GM23248 (cell line): ENCODE measurements around the gene CTF1. TPM values are rescaled to one million over a fixed set of nuclear protein-coding genes. Genes with fewer than 3 reads are reported as not detected.

Source experiments
- DNase-seq: peaks from one replicate; pipeline ENCODE4 v3.0.0-alpha.2; 2015
- H2AFZ ChIP-seq: fragments of 200-600 bp; sonication (generic); 2 replicates; pipeline ENCODE4 v1.6.1; 2016; ENCODE audit warnings: antibody characterized with exemption
- H3F3A ChIP-seq: fragments of 200-600 bp; sonication (generic); 2 replicates; pipeline ENCODE4 v1.6.1; 2016; ENCODE audit warnings: mild to moderate bottlenecking, antibody characterized with exemption, mixed run types; ENCODE audit not compliant: insufficient read depth
- H3K27ac ChIP-seq: fragments of 200-600 bp; sonication (generic); 2 replicates; pipeline ENCODE4 v1.5.1; 2016; ENCODE audit warnings: mild to moderate bottlenecking
- H3K27me3 ChIP-seq: fragments of 200-600 bp; sonication (generic); replicated peaks from 2 replicates; pipeline ENCODE4 v1.6.1; 2016; ENCODE audit warnings: mild to moderate bottlenecking; ENCODE audit not compliant: insufficient read depth
- H3K36me3 ChIP-seq: fragments of 200-600 bp; sonication (generic); 2 replicates; pipeline ENCODE4 v1.6.1; 2016; ENCODE audit warnings: low read depth, mild to moderate bottlenecking
- H3K4me1 ChIP-seq: fragments of 200-600 bp; sonication (generic); 2 replicates; pipeline ENCODE4 v1.6.1; 2016; ENCODE audit warnings: mild to moderate bottlenecking; ENCODE audit not compliant: insufficient read depth
- H3K4me2 ChIP-seq: fragments of 200-600 bp; sonication (generic); one replicate; pipeline ENCODE4 v1.6.1; 2016; ENCODE audit warnings: mild to moderate bottlenecking; ENCODE audit not compliant: unreplicated experiment
- H3K4me3 ChIP-seq: fragments of 200-600 bp; sonication (generic); 2 replicates; pipeline ENCODE4 v1.5.1; 2016; ENCODE audit warnings: mild to moderate bottlenecking
- H3K79me2 ChIP-seq: fragments of 200-600 bp; sonication (generic); 2 replicates; pipeline ENCODE4 v1.6.1; 2016; ENCODE audit warnings: mild to moderate bottlenecking; ENCODE audit not compliant: insufficient read depth
- H3K9ac ChIP-seq: fragments of 200-600 bp; sonication (generic); 2 replicates; pipeline ENCODE4 v1.6.1; 2016; ENCODE audit warnings: mild to moderate bottlenecking
- H3K9me2 ChIP-seq: fragments of 200-600 bp; sonication (generic); 2 replicates; pipeline ENCODE4 v1.6.1; 2016; ENCODE audit warnings: mixed run types, mild to moderate bottlenecking, moderate library complexity; ENCODE audit not compliant: insufficient read depth
- H3K9me3 ChIP-seq: fragments of 200-600 bp; sonication (generic); one replicate; pipeline ENCODE4 v1.6.1; 2017; ENCODE audit warnings: low read depth
- H4K20me1 ChIP-seq: fragments of 200-600 bp; sonication (generic); 2 replicates; pipeline ENCODE4 v1.6.0; 2016; ENCODE audit not compliant: insufficient read depth
- EZH2 ChIP-seq: fragments of 200-600 bp; sonication (generic); IDR thresholded peaks from 2 replicates; pipeline ENCODE4 v1.6.1; 2018; ENCODE audit warnings: antibody characterized with exemption, mild to moderate bottlenecking; ENCODE audit not compliant: insufficient read depth, poor library complexity, severe bottlenecking
- EZH2phosphoT487 ChIP-seq: fragments of 200-600 bp; sonication (generic); IDR thresholded peaks from 2 replicates; pipeline ENCODE4 v1.6.1; 2018; ENCODE audit warnings: antibody characterized with exemption, moderate library complexity, mild to moderate bottlenecking, low read depth; ENCODE audit not compliant: insufficient read depth
- WGBS, 2 experiments: methylation state at CpG; one replicate each; pipeline ENCODE4 v1.1.6; 2015 to 2017; ENCODE audit warnings: low lambda C conversion rate in 2 of 2, low coverage in 1 of 2; ENCODE audit errors: missing lambda C conversion rate in 2 of 2; 5-methylcytosine and 5-hydroxymethylcytosine counted together
- in situ Hi-C: fragments of 300-500 bp; cut with MboI; formaldehyde crosslinking; loops from 2 replicates; pipeline ENCODE4 v1.15.0; 2020
- polyA plus RNA-seq: library from polyadenylated mRNA; unstranded; fragments of >200 nt; fragmentation: Nextera tagmentation; extraction: Ambion mirVana; gene quantifications from 2 replicates; pipeline ENCODE4 v1.2.1, GENCODE V29; 2016
- total RNA-seq: library from RNA; depleted of rRNA; stranded (reverse); fragments of >200 nt; shearing (Covaris generic); gene quantifications from 2 replicates; pipeline ENCODE4 v1.2.3, GENCODE V29; 2014

CTF1 gene
- total and polyA plus RNA-seq, 2 experiments from 2014 or later, result 2.1 to 4.8 TPM

DNA sequence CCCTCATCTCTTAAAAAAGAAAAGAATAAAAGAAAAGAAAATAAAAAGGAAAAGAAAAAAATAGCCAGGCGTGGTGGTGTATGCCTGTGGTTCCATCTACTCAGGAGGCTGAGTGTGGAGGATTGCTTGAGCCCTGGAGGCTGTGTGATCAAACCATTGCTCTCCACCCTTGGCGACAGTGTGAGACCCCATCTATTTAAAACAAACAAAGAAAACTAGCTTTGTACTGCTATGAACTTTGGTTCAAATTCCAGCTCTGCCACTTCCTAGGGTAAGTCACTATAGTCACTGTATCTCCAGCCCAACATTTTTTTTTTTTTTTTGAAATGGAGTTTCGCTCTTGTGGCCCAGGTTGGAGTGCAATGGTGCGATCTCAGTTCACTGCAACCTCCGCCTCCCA is 4.2 kb downstream of the CTF1 start:
- H3K9me2 ChIP-seq, result no peaks in the 10 kb centered on the region
- no peaks in the 10 kb centered on the region for H4K20me1 ChIP-seq
- no peak for TF ChIP-seq EZH2phosphoT487
- no peak for TF ChIP-seq EZH2
- H3K79me2 ChIP-seq, result no peaks in the 10 kb centered on the region
- H3K4me3 ChIP-seq, result no peak overlapping the region
- in situ Hi-C loops, result no loop called here
- H3K4me1 ChIP-seq, result peaks cover 12% of the 10 kb centered on the region
- WGBS, 2 experiments, result 96 to 98% methylated on average over 5 of the region's 5 CpGs
- H3K9me3 ChIP-seq, result no peaks in the 10 kb centered on the region
- H3F3A ChIP-seq, result peaks cover 16% of the 10 kb centered on the region
- H3K36me3 ChIP-seq, result no peaks in the 10 kb centered on the region
- H3K27ac ChIP-seq, result no peak overlapping the region
- no peak overlapping the region for H3K4me2 ChIP-seq
- no peaks in the 10 kb centered on the region for H3K27me3 ChIP-seq
- DNase-seq, result no peak
- no peak overlapping the region for H3K9ac ChIP-seq
- no peak overlapping the region for H2AFZ ChIP-seq

DNA sequence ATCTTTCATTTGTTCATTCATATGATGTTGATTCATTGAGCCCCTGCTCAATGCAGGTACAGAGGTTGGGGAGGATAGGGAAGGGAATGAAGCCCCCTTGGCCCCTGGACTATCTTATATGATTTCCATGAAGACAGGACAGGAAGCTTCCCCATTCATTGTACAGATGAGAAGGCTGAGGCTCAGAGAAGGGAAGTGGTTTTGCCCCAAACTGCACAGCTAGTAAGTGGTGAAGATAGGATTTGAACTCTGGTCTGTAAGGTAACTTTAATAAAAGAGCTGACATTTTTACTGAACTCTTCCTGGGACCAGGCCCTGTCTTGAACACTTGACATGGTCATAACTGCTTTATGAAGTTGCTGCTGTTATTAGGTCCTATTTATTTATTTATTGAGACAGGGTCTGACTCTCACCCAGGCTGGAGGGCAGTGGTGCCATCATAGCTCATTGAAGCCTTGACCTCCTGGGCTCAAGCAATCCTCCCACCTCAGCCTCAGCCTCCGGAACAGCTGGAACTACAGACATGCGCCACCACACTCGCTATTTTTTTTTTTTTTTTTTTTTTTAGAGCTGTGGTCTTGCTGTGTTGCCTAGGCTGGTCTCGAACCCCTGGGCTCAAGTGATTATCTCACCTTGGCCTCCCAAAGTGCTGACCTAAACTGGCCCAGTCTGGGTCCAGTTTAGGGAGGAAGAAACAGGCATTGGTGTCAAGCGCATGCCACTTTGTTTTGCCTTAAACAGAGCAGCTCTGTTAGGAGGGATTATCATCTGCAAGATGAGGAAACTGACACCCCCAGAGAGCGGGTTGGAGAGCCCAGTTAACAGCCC is 5.0 kb downstream of the CTF1 start:
- in situ Hi-C loops, result no loop called here
- peak overlapping the region; percentile 62 for H3K27ac ChIP-seq

DNA sequence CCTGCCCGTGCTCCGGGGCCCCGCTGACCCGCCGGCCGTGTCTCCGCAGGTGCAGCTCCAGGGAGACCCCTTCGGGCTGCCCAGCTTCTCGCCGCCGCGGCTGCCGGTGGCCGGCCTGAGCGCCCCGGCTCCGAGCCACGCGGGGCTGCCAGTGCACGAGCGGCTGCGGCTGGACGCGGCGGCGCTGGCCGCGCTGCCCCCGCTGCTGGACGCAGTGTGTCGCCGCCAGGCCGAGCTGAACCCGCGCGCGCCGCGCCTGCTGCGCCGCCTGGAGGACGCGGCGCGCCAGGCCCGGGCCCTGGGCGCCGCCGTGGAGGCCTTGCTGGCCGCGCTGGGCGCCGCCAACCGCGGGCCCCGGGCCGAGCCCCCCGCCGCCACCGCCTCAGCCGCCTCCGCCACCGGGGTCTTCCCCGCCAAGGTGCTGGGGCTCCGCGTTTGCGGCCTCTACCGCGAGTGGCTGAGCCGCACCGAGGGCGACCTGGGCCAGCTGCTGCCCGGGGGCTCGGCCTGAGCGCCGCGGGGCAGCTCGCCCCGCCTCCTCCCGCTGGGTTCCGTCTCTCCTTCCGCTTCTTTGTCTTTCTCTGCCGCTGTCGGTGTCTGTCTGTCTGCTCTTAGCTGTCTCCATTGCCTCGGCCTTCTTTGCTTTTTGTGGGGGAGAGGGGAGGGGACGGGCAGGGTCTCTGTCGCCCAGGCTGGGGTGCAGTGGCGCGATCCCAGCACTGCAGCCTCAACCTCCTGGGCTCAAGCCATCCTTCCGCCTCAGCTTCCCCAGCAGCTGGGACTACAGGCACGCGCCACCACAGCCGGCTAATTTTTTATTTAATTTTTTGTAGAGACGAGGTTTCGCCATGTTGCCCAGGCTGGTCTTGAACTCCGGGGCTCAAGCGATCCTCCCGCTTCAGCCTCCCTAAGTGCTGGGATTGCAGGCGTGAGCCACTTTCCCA is 5.9 kb downstream of the CTF1 start:
- Histone ChIP-seq H3K27me3 (no peaks in the 10 kb centered on the region), H3F3A (peaks cover 11% of the 10 kb centered on the region; the same call in 1 of the 2 replicates), H3K36me3 (no peaks in the 10 kb centered on the region), H2AFZ (peak overlapping the region; percentile 95), H3K9me2 (no peaks in the 10 kb centered on the region), H3K27ac (peak overlapping the region; percentile 68), H3K79me2 (no peaks in the 10 kb centered on the region), H4K20me1 (no peaks in the 10 kb centered on the region), H3K4me1 (peaks cover 3% of the 10 kb centered on the region), H3K9me3 (no peaks in the 10 kb centered on the region), H3K4me2 (peak overlapping the region; percentile 89), H3K9ac (peak overlapping the region; percentile 83), H3K4me3 (peak overlapping the region; percentile 74)
- peak; percentile 92 for DNase-seq
- 8 to 11% methylated on average over 50 to 73 of the region's 99 CpGs for WGBS, 2 experiments
- in situ Hi-C loops, result no loop called here
- TF ChIP-seq EZH2phosphoT487 (no peak), EZH2 (no peak)

More for the DNA sequence above, 5.0 kb downstream of the CTF1 start:
- Histone ChIP-seq H3K79me2 (no peaks in the 10 kb centered on the region), H3K36me3 (no peaks in the 10 kb centered on the region), H3F3A (peaks cover 11% of the 10 kb centered on the region), H3K4me1 (peaks cover 5% of the 10 kb centered on the region), H3K4me3 (peak overlapping the region; percentile 74), H3K4me2 (peak overlapping the region; percentile 70), H3K9me3 (no peaks in the 10 kb centered on the region), H2AFZ (peak overlapping the region; percentile 87), H3K9me2 (no peaks in the 10 kb centered on the region), H3K27me3 (no peaks in the 10 kb centered on the region), H3K9ac (peak overlapping the region; percentile 83), H4K20me1 (no peaks in the 10 kb centered on the region)
- TF ChIP-seq EZH2 (no peak), EZH2phosphoT487 (no peak)
- 40 to 41% methylated on average over 6 of the region's 6 CpGs for WGBS, 2 experiments
- DNase-seq, result peak; percentile 14

DNA sequence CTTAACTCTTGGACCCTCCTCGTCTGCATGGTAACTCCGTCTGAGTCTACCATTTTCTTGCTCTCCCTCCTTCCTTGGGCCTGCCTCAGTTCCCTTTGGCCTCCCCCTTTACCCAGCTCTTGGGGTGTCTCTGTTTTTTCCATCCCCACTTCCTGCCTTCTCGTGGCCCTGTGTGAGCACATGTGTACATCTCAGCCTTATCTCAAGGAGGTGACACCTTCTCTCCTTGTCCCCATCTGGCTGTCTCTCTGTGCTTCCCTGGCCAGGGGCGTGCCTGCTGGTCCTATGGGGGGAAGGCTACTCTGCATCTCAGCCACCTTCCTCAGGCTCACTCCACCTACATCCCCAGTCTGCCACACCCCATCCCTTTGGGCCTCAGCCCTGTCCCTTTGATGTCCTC is 6.6 kb downstream of the CTF1 start:
- Histone ChIP-seq H3K4me3 (peak overlapping the region; percentile 74; the same call in 1 of the 2 replicates), H3K9me2 (no peaks in the 10 kb centered on the region), H4K20me1 (no peaks in the 10 kb centered on the region), H3K27me3 (no peaks in the 10 kb centered on the region), H3K4me2 (peak overlapping the region; percentile 89), H3F3A (peaks cover 11% of the 10 kb centered on the region; the same call in 1 of the 2 replicates), H3K4me1 (no peaks in the 10 kb centered on the region; the same call in 1 of the 2 replicates), H3K27ac (peak overlapping the region; percentile 68; the same call in 1 of the 2 replicates), H3K36me3 (no peaks in the 10 kb centered on the region), H3K9me3 (no peaks in the 10 kb centered on the region), H2AFZ (peak overlapping the region; percentile 95), H3K9ac (peak overlapping the region; percentile 83; the same call in 1 of the 2 replicates), H3K79me2 (no peaks in the 10 kb centered on the region)
- WGBS, 2 experiments, result 63 to 74% methylated on average over 4 of the region's 4 CpGs
- TF ChIP-seq EZH2 (no peak), EZH2phosphoT487 (no peak)
- in situ Hi-C loops, result no loop called here
- no peak for DNase-seq
